ENCODE measurements around the gene NAIP. TPM values are rescaled to one million over a fixed set of nuclear protein-coding genes. Genes with fewer than 3 reads are reported as not detected.
"Not testable (repeated sequence)": the region's sequence is repeated elsewhere in the genome, so short reads cannot be mapped to it uniquely, and the experiment has no call there.

NAIP gene, protein sequence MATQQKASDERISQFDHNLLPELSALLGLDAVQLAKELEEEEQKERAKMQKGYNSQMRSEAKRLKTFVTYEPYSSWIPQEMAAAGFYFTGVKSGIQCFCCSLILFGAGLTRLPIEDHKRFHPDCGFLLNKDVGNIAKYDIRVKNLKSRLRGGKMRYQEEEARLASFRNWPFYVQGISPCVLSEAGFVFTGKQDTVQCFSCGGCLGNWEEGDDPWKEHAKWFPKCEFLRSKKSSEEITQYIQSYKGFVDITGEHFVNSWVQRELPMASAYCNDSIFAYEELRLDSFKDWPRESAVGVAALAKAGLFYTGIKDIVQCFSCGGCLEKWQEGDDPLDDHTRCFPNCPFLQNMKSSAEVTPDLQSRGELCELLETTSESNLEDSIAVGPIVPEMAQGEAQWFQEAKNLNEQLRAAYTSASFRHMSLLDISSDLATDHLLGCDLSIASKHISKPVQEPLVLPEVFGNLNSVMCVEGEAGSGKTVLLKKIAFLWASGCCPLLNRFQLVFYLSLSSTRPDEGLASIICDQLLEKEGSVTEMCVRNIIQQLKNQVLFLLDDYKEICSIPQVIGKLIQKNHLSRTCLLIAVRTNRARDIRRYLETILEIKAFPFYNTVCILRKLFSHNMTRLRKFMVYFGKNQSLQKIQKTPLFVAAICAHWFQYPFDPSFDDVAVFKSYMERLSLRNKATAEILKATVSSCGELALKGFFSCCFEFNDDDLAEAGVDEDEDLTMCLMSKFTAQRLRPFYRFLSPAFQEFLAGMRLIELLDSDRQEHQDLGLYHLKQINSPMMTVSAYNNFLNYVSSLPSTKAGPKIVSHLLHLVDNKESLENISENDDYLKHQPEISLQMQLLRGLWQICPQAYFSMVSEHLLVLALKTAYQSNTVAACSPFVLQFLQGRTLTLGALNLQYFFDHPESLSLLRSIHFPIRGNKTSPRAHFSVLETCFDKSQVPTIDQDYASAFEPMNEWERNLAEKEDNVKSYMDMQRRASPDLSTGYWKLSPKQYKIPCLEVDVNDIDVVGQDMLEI (N-terminal part only)
- polyA plus RNA-seq (0.53 to 1.7 TPM (median 1.4 TPM) in 3 replicates), polyA minus RNA-seq (0.59 to 4.3 TPM (median 1.6 TPM) in 3 replicates)
- 1.1 TPM for polyA plus RNA-seq (2011; ENCODE audit: low read depth)
- polyA plus RNA-seq (2011; cell fraction: cytosol; rRNA removed) = 0.23 and 0.36 TPM in 2 replicates
- polyA plus RNA-seq (2011; cell fraction: nucleus; rRNA removed) = 3.1 and 4.1 TPM in 2 replicates
- polyA plus RNA-seq (2012; ENCODE audit: low replicate concordance) = 0.79 and 1.7 TPM in 2 replicates
- 0.38 TPM for polyA minus RNA-seq (2011; cell fraction: cytosol; rRNA and poly(A)+ RNA removed)
- 2.8 and 7.0 TPM in 2 replicates for polyA minus RNA-seq (2011; cell fraction: nucleus; rRNA and poly(A)+ RNA removed)

- H3K9me3 ChIP-seq (ENCODE audit: control insufficient read depth, low read depth, low read length); FAIRE-seq; H4K20me1 ChIP-seq (ENCODE audit: control insufficient read depth, extremely low read depth, insufficient read depth, low read length); H2AFZ ChIP-seq (ENCODE audit: control insufficient read depth, low read length); dilution Hi-C loops (cut with MboI; ENCODE audit: extremely low pct_ligation_motif_present, low sequenced_read_pairs); H3K4me2 ChIP-seq (ENCODE audit: control insufficient read depth, extremely low read depth, insufficient read depth, low read depth, low read length); H3K9me1 ChIP-seq (ENCODE audit: control insufficient read depth, extremely low read depth, insufficient read depth, low read length); H3K27ac ChIP-seq (ENCODE audit: control insufficient read depth, insufficient read depth, low read length); H3K4me3 ChIP-seq (ENCODE audit: control insufficient read depth in 2 of 3, extremely low read depth in 1 of 3, insufficient read depth in 2 of 3, low read depth in 1 of 3, low read length in 3 of 3); H3K36me3 ChIP-seq (ENCODE audit: control insufficient read depth in 2 of 2, extremely low read depth in 1 of 2, insufficient read depth in 2 of 2, low read length in 2 of 2); H3K9ac ChIP-seq (ENCODE audit: control insufficient read depth, extremely low read depth, insufficient read depth, low read length); H3K79me2 ChIP-seq (ENCODE audit: control insufficient read depth, insufficient read depth, low read length); H3K4me1 ChIP-seq (ENCODE audit: control insufficient read depth, extremely low read depth, insufficient read depth, low read length); H3K27me3 ChIP-seq (ENCODE audit: control insufficient read depth, extremely low read depth, insufficient read depth, low read length); DNase-seq (ENCODE audit: low read depth, low spot score): not testable (repeated sequence)
Observed at GRCh38 chr5:71025289-71025953, at the start of gene NAIP. Gene NAIP (minus strand): TSS chr5:71025339. CDS start chr5:71012915, 12,424 bp downstream.

- FAIRE-seq; dilution Hi-C loops (cut with MboI; ENCODE audit: extremely low pct_ligation_motif_present, low sequenced_read_pairs); H3K9ac ChIP-seq (ENCODE audit: control insufficient read depth, extremely low read depth, insufficient read depth, low read length); H3K27me3 ChIP-seq (ENCODE audit: control insufficient read depth, extremely low read depth, insufficient read depth, low read length); H2AFZ ChIP-seq (ENCODE audit: control insufficient read depth, low read length); H3K36me3 ChIP-seq (ENCODE audit: control insufficient read depth in 2 of 2, extremely low read depth in 1 of 2, insufficient read depth in 2 of 2, low read length in 2 of 2); H3K9me3 ChIP-seq (ENCODE audit: control insufficient read depth, low read depth, low read length); H3K79me2 ChIP-seq (ENCODE audit: control insufficient read depth, insufficient read depth, low read length); H4K20me1 ChIP-seq (ENCODE audit: control insufficient read depth, extremely low read depth, insufficient read depth, low read length); DNase-seq (ENCODE audit: low read depth, low spot score); H3K9me1 ChIP-seq (ENCODE audit: control insufficient read depth, extremely low read depth, insufficient read depth, low read length); H3K27ac ChIP-seq (ENCODE audit: control insufficient read depth, insufficient read depth, low read length); H3K4me1 ChIP-seq (ENCODE audit: control insufficient read depth, extremely low read depth, insufficient read depth, low read length); H3K4me3 ChIP-seq (ENCODE audit: control insufficient read depth in 2 of 3, extremely low read depth in 1 of 3, insufficient read depth in 2 of 3, low read depth in 1 of 3, low read length in 3 of 3); H3K4me2 ChIP-seq (ENCODE audit: control insufficient read depth, extremely low read depth, insufficient read depth, low read depth, low read length): not testable (repeated sequence)
Observed at GRCh38 chr5:71067262-71067928, 42.3 kb upstream of the NAIP start, which contains the start of gene GTF2H2. Gene GTF2H2 (minus strand): TSS chr5:71067676. CDS start chr5:71062763, 4,913 bp downstream.

GRCh38 chr5:71061322-71061721, 36.2 kb upstream of the NAIP start:
- H3K4me2 ChIP-seq (ENCODE audit: control insufficient read depth, extremely low read depth, insufficient read depth, low read depth, low read length); H3K36me3 ChIP-seq (ENCODE audit: control insufficient read depth in 2 of 2, extremely low read depth in 1 of 2, insufficient read depth in 2 of 2, low read length in 2 of 2); H3K27ac ChIP-seq (ENCODE audit: control insufficient read depth, insufficient read depth, low read length); H3K9me3 ChIP-seq (ENCODE audit: control insufficient read depth, low read depth, low read length); H3K9me1 ChIP-seq (ENCODE audit: control insufficient read depth, extremely low read depth, insufficient read depth, low read length); H2AFZ ChIP-seq (ENCODE audit: control insufficient read depth, low read length); H3K27me3 ChIP-seq (ENCODE audit: control insufficient read depth, extremely low read depth, insufficient read depth, low read length); H3K4me1 ChIP-seq (ENCODE audit: control insufficient read depth, extremely low read depth, insufficient read depth, low read length); H3K79me2 ChIP-seq (ENCODE audit: control insufficient read depth, insufficient read depth, low read length); DNase-seq (ENCODE audit: low read depth, low spot score); dilution Hi-C loops (cut with MboI; ENCODE audit: extremely low pct_ligation_motif_present, low sequenced_read_pairs); H4K20me1 ChIP-seq (ENCODE audit: control insufficient read depth, extremely low read depth, insufficient read depth, low read length); FAIRE-seq; H3K4me3 ChIP-seq (ENCODE audit: control insufficient read depth in 2 of 3, extremely low read depth in 1 of 3, insufficient read depth in 2 of 3, low read depth in 1 of 3, low read length in 3 of 3); H3K9ac ChIP-seq (ENCODE audit: control insufficient read depth, extremely low read depth, insufficient read depth, low read length): not testable (repeated sequence)

DNA sequence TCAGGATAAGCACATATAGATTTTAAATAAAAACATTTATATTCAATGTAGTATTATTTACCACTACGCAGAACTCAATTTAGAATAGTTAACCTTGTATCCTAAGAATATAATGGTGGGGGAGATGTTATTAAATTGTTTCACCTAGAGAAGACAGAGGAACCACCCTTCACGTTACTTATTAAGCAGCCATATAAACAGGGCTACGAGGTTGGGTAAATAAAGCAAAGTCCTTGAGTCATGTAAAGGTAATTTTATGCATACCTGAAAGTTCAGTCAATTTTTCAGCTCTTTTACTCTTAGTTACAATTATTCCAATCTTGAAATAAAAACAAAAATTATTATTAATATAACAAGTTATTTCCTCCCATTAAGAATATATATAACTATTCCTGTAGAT, 34.3 kb upstream of the NAIP start:
- not testable (repeated sequence) for FAIRE-seq

More for the DNA sequence above, 34.3 kb upstream of the NAIP start:
- H3K4me2 ChIP-seq (ENCODE audit: control insufficient read depth, extremely low read depth, insufficient read depth, low read depth, low read length); H2AFZ ChIP-seq (ENCODE audit: control insufficient read depth, low read length); dilution Hi-C loops (cut with MboI; ENCODE audit: extremely low pct_ligation_motif_present, low sequenced_read_pairs); H4K20me1 ChIP-seq (ENCODE audit: control insufficient read depth, extremely low read depth, insufficient read depth, low read length); H3K27me3 ChIP-seq (ENCODE audit: control insufficient read depth, extremely low read depth, insufficient read depth, low read length); H3K4me3 ChIP-seq (ENCODE audit: control insufficient read depth in 2 of 3, extremely low read depth in 1 of 3, insufficient read depth in 2 of 3, low read depth in 1 of 3, low read length in 3 of 3); H3K9me3 ChIP-seq (ENCODE audit: control insufficient read depth, low read depth, low read length); H3K27ac ChIP-seq (ENCODE audit: control insufficient read depth, insufficient read depth, low read length); H3K9ac ChIP-seq (ENCODE audit: control insufficient read depth, extremely low read depth, insufficient read depth, low read length); H3K4me1 ChIP-seq (ENCODE audit: control insufficient read depth, extremely low read depth, insufficient read depth, low read length); H3K36me3 ChIP-seq (ENCODE audit: control insufficient read depth in 2 of 2, extremely low read depth in 1 of 2, insufficient read depth in 2 of 2, low read length in 2 of 2); DNase-seq (ENCODE audit: low read depth, low spot score); H3K9me1 ChIP-seq (ENCODE audit: control insufficient read depth, extremely low read depth, insufficient read depth, low read length); H3K79me2 ChIP-seq (ENCODE audit: control insufficient read depth, insufficient read depth, low read length): not testable (repeated sequence)

Data from keratinocyte (primary cell).